Prostate gland (tissue), 2 donors: ENCODE measurements around the gene IPO13.

ENCODE experiments used
- POLR2A ChIP-seq: fragments of 450-650 bp; IDR thresholded peaks from one replicate; pipeline ENCODE4 v1.6.1; 2016; ENCODE audit warnings: antibody characterized with exemption, mild to moderate bottlenecking
- POLR2AphosphoS5 ChIP-seq: sonication (generic); formaldehyde crosslinking; IDR thresholded peaks from one replicate; pipeline ENCODE4 v1.6.1; 2017; ENCODE audit warnings: antibody characterized with exemption
- TF ChIP-seq, protein P1 (sequence below), 4 experiments: fragments of 200-600 bp in 2 of 4; fragments of 450-650 bp in 2 of 4; sonication (generic) in 2 of 4; IDR thresholded peaks; 1 replicate in 3 of 4; 2 replicates in 1 of 4; pipeline ENCODE4 v1.5.1; 2016 to 2019; ENCODE audit warnings: antibody characterized with exemption in 4 of 4, mild to moderate bottlenecking in 2 of 4, moderate library complexity in 2 of 4

DNA sequence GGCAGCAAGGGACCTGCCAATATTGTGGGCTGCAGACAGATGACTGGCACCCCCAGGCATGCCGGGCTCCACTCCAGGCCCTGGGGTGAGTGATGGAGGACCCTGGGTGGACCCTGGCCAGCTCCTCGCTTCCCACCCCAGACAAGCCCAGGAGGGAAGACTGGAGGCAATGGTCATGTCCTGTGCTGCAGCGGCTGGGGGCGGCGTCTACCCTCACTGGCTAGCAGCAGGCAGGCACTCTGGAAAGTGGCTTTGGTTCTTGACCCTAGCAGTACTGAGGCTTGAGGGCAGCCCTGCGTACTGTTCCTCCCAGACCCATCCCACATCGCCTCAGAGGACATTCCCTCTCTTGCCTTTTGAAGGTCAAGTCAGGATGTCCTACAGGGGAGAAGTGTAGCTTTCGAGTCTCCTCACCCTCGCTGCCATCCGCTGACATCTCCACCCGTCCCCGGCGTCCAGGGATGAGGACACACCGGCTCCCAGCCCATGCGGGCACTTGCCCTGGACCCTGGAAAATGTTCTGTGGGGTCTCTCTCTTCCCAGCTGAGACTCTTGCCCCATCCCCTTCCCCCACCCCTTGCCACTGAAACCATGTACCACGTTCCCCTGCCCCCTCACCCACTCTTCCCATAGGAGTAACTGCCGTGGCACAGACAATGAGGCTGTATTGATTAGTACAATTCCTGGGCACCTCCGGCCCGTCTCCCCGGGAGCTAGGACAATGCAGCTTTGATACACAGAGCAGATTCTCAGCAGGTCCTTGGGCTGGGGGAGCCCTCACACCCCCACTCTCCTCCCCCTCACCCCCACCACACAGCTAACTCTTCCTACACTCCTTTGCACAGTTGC lies 69.5 kb downstream of the IPO13 start:
- TF ChIP-seq, protein P1, sequence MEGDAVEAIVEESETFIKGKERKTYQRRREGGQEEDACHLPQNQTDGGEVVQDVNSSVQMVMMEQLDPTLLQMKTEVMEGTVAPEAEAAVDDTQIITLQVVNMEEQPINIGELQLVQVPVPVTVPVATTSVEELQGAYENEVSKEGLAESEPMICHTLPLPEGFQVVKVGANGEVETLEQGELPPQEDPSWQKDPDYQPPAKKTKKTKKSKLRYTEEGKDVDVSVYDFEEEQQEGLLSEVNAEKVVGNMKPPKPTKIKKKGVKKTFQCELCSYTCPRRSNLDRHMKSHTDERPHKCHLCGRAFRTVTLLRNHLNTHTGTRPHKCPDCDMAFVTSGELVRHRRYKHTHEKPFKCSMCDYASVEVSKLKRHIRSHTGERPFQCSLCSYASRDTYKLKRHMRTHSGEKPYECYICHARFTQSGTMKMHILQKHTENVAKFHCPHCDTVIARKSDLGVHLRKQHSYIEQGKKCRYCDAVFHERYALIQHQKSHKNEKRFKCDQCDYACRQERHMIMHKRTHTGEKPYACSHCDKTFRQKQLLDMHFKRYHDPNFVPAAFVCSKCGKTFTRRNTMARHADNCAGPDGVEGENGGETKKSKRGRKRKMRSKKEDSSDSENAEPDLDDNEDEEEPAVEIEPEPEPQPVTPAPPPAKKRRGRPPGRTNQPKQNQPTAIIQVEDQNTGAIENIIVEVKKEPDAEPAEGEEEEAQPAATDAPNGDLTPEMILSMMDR (IDR thresholded peaks at IDR 0.05): no peak
- TF ChIP-seq POLR2AphosphoS5 (no peak), POLR2A (no peak)
